ENCODE data around the gene PTCHD1.

The PTCHD1 gene

DNA sequence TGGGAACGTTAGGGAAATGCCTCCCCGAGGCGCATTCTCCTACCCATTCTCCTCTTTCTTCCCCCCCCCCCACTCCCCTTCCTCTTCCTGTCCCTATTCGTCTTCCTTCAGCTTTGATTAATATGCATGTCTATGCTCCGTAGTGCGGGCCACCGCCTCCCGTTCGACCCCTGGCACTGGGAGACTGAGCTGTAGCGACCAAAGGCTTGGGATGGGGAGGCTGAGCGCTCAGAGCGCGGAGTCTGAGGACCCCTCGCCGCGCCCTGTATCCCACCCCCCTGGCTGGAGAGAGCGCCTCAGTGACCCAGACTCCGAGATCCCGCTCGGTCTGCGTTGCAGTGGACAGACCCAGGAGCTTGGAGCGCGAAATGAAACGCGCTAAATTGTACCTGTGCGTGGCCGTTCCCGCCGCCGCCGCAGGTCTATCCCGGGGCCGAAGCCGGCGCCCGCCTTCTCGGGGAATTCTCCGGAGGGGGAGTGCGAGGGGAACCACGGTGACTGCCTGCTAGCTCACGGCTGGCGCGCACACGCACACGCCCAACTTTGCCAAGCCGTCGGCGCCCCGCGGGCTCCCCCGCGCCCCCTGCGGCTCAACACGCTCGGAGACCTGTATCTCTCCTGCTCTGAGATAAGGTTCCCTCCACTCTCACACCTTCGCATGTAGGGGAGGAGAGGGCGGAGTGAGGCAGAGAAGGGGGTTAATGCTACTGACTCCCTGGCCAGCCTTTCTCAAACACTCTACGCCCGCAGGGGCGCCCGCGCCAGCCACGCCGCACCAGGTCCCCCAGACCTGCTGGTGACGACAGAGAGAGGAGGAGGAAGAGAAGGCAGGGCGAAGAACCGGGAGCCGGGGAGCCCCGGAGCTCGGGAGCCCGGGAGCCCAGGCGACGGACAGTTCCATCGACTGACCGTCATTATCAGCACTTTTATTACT lies 1.5 kb upstream of the PTCHD1 start:
- no peaks in the 10 kb centered on the region for H3K79me2 ChIP-seq
- H2AFZ ChIP-seq: no peak overlapping the region
- peak overlapping the region; percentile 22 for H3K4me2 ChIP-seq (ENCODE audit: low read length)
- H3K4me3 ChIP-seq (ENCODE audit: low read depth, low read length): no peak overlapping the region
- no peak overlapping the region for H3K9ac ChIP-seq
- no peaks in the 10 kb centered on the region for H3K27me3 ChIP-seq (ENCODE audit: control insufficient read depth, insufficient read depth, low read length)
- no peaks in the 10 kb centered on the region for H3K36me3 ChIP-seq (ENCODE audit: control insufficient read depth, insufficient read depth, low read length)
- no peaks in the 10 kb centered on the region for H3K9me3 ChIP-seq (ENCODE audit: control insufficient read depth, low read length)
- H3K4me1 ChIP-seq: no peaks in the 10 kb centered on the region
- no peak overlapping the region for H3K27ac ChIP-seq
- TF ChIP-seq, protein P1, sequence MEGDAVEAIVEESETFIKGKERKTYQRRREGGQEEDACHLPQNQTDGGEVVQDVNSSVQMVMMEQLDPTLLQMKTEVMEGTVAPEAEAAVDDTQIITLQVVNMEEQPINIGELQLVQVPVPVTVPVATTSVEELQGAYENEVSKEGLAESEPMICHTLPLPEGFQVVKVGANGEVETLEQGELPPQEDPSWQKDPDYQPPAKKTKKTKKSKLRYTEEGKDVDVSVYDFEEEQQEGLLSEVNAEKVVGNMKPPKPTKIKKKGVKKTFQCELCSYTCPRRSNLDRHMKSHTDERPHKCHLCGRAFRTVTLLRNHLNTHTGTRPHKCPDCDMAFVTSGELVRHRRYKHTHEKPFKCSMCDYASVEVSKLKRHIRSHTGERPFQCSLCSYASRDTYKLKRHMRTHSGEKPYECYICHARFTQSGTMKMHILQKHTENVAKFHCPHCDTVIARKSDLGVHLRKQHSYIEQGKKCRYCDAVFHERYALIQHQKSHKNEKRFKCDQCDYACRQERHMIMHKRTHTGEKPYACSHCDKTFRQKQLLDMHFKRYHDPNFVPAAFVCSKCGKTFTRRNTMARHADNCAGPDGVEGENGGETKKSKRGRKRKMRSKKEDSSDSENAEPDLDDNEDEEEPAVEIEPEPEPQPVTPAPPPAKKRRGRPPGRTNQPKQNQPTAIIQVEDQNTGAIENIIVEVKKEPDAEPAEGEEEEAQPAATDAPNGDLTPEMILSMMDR (IDR thresholded peaks at IDR 0.05): no peak

- H3K79me2 ChIP-seq: no peaks in the 10 kb centered on the region
- TF ChIP-seq, protein P1 (IDR thresholded peaks at IDR 0.05): no peak
- H3K27me3 ChIP-seq (ENCODE audit: control insufficient read depth, insufficient read depth, low read length): no peaks in the 10 kb centered on the region
- H3K9ac ChIP-seq: no peak overlapping the region
- H3K36me3 ChIP-seq (ENCODE audit: control insufficient read depth, insufficient read depth, low read length): no peaks in the 10 kb centered on the region
- H3K4me1 ChIP-seq: no peaks in the 10 kb centered on the region
- H3K4me3 ChIP-seq (ENCODE audit: low read depth, low read length): no peak overlapping the region
- H3K27ac ChIP-seq: no peak overlapping the region
- H2AFZ ChIP-seq: peak overlapping the region; percentile 38
- H3K4me2 ChIP-seq (ENCODE audit: low read length): peak overlapping the region; percentile 22
- no peaks in the 10 kb centered on the region for H3K9me3 ChIP-seq (ENCODE audit: control insufficient read depth, low read length)
Measured at GRCh38 chrX:23333842-23334520, 668 bp upstream of the PTCHD1 start.

DNA sequence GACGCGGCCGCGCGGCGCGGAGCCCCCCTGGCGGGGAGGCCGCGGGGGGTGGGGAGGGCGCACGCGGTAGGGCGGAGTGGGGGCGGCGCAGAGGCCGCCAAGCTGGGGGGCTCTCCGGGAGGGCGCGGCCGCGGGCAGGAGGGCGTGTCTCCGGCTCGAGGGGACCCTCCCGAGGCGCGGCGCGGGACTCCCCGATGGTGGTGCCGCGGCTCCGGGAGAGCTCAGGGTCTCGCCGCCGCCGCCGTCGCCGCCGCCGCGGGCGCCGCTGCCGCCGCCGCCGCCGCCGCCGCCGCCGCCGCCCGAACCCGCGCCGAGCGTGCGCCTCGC lies 165 bp upstream of the PTCHD1 start:
- no peak overlapping the region for H2AFZ ChIP-seq
- H3K4me3 ChIP-seq (ENCODE audit: low read depth, low read length): no peak overlapping the region
- no peaks in the 10 kb centered on the region for H3K79me2 ChIP-seq
- H3K27me3 ChIP-seq (ENCODE audit: control insufficient read depth, insufficient read depth, low read length): no peaks in the 10 kb centered on the region
- H3K4me1 ChIP-seq: no peaks in the 10 kb centered on the region
- H3K9me3 ChIP-seq (ENCODE audit: control insufficient read depth, low read length): no peaks in the 10 kb centered on the region
- H3K36me3 ChIP-seq (ENCODE audit: control insufficient read depth, insufficient read depth, low read length): no peaks in the 10 kb centered on the region
- H3K27ac ChIP-seq: no peak overlapping the region
- TF ChIP-seq, protein P1 (IDR thresholded peaks at IDR 0.05): no peak
- H3K4me2 ChIP-seq (ENCODE audit: low read length): no peak overlapping the region
- no peak overlapping the region for H3K9ac ChIP-seq

GRCh38 chrX:23338334-23338733 lies 3.7 kb downstream of the PTCHD1 start:
- H3K4me1 ChIP-seq: no peaks in the 10 kb centered on the region
- H3K36me3 ChIP-seq (ENCODE audit: control insufficient read depth, insufficient read depth, low read length): no peaks in the 10 kb centered on the region
- no peak overlapping the region for H3K9ac ChIP-seq
- no peak overlapping the region for H3K4me3 ChIP-seq (ENCODE audit: low read depth, low read length)
- no peaks in the 10 kb centered on the region for H3K79me2 ChIP-seq
- H3K27me3 ChIP-seq (ENCODE audit: control insufficient read depth, insufficient read depth, low read length): no peaks in the 10 kb centered on the region
- no peak overlapping the region for H3K4me2 ChIP-seq (ENCODE audit: low read length)
- no peaks in the 10 kb centered on the region for H3K9me3 ChIP-seq (ENCODE audit: control insufficient read depth, low read length)
- TF ChIP-seq, protein P1 (IDR thresholded peaks at IDR 0.05): no peak
- no peak overlapping the region for H2AFZ ChIP-seq
- H3K27ac ChIP-seq: no peak overlapping the region
